Right lobe of liver (tissue), 4 donors: Measurements from ENCODE around the gene SIGLEC1.

Experiments used
- CTCF ChIP-seq, 4 donors: fragments of 200-600 bp in 3 of 4; fragments of 450-650 bp in 1 of 4; IDR thresholded peaks; one replicate each; pipeline versions ENCODE4 v1.5.1 to v1.8.0; 2016 to 2022; ENCODE audit warnings: antibody characterized with exemption in 4 of 4, mild to moderate bottlenecking in 2 of 4
- POLR2A ChIP-seq: fragments of 450-650 bp; IDR thresholded peaks from one replicate; pipeline ENCODE4 v1.6.1; 2017; ENCODE audit warnings: antibody characterized with exemption, mild to moderate bottlenecking
- donor health status: DM: no; HTN: no; CAD: no.
- donor health status: DM: no; HTN: no; CAD: no.
- donor health status: DM: no; HTN: yes; CAD: no.

- TF ChIP-seq CTCF (IDR thresholded peaks at IDR 0.05) (no peak), POLR2A (no peak)
These were observed 19.0 kb downstream of the SIGLEC1 start for GRCh38 chr20:3693376-3693775.
